Mesodermal cell (in vitro differentiated cells): ENCODE results near the gene NWD2.

Source experiments
- H3K27ac ChIP-seq: 2 replicates; pipeline ENCODE4 v1.7.0; 2013; ENCODE audit warnings: mild to moderate bottlenecking, low read depth, low read length, moderate library complexity; ENCODE audit not compliant: severe bottlenecking
- H3K36me3 ChIP-seq: 2 replicates; pipeline ENCODE4 v1.7.1; 2013; ENCODE audit warnings: mild to moderate bottlenecking, low read length, moderate library complexity; ENCODE audit not compliant: control insufficient read depth, insufficient read depth
- H3K4me1 ChIP-seq: one replicate; pipeline ENCODE4 v1.7.1; 2013; ENCODE audit warnings: mild to moderate bottlenecking, low read length; ENCODE audit not compliant: insufficient read depth, control insufficient read depth, poor library complexity, severe bottlenecking
- H3K4me3 ChIP-seq: 2 replicates; pipeline ENCODE4 v1.7.0; 2013; ENCODE audit warnings: low read length, control low read depth, mild to moderate bottlenecking; ENCODE audit not compliant: insufficient read depth, poor library complexity, severe bottlenecking; ENCODE audit errors: extremely low read depth
- H3K9me3 ChIP-seq: 2 replicates; pipeline ENCODE4 v1.7.1; 2013; ENCODE audit warnings: mild to moderate bottlenecking, low read length, moderate library complexity; ENCODE audit not compliant: control insufficient read depth
- WGBS, 2 experiments: methylation state at CpG; one replicate each; pipeline ENCODE4 v1.1.5; 2013; ENCODE audit warnings: missing lambda C conversion rate in 2 of 2; ENCODE audit not compliant: insufficient coverage in 2 of 2; 5-methylcytosine and 5-hydroxymethylcytosine counted together

NWD2 gene

DNA sequence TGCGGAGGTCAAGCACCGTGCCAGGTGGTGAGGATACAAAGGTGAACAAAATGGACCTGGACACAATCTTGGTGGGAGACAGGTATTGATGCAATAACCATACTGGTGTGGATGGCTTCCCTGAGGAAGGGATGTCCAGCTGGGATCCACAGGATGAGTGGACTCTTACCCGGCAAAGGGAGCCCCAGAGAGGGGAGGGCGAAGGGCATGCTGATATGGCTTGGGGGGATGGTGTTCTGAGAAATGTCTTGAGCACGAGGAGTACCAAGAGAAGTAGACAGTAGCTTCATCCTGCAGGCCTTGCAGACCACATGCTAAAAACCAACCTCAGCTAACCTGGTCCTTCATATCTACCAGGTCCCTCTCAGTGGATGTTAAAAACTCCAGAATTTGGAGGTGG, 220.8 kb downstream of the NWD2 start:
- WGBS, 2 experiments = 94 to 100% methylated on average over 3 to 4 of the region's 5 CpGs
- H3K27ac ChIP-seq = no peak overlapping the region
- H3K4me3 ChIP-seq = no peak overlapping the region
- H3K9me3 ChIP-seq = no peaks in the 10 kb centered on the region
- no peaks in the 10 kb centered on the region for H3K36me3 ChIP-seq
- H3K4me1 ChIP-seq = no peaks in the 10 kb centered on the region

DNA sequence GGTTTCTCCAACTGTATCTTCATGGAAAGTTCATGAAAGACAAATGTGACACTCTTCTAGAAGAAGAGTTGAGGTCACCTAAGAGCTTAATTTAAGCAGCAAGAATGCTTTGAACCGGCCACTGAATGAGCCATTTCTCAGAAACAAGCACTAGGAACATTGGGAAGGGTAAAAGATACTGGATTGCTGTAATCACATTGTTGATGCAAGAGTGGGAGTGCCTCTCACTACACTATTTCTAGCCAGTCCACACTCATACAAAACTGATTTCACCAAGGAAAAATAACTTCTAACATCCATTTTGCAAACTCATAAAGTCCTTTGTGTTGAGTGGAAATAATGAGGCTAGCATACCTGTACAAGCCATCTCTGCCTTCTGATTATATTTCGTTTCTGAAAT, 221.3 kb downstream of the NWD2 start:
- no peak overlapping the region for H3K27ac ChIP-seq
- H3K4me1 ChIP-seq = no peaks in the 10 kb centered on the region
- H3K36me3 ChIP-seq = no peaks in the 10 kb centered on the region
- H3K4me3 ChIP-seq = no peak overlapping the region
- H3K9me3 ChIP-seq = no peaks in the 10 kb centered on the region
- 50% methylated on average over 1 of the region's 2 CpGs; no CpG with 5 or more reads in 1 of the 2 experiments for WGBS, 2 experiments

- Histone ChIP-seq H3K4me1 (peaks cover 9% of the 10 kb centered on the region), H3K9me3 (no peaks in the 10 kb centered on the region), H3K27ac (no peak overlapping the region), H3K4me3 (no peak overlapping the region), H3K36me3 (no peaks in the 10 kb centered on the region)
- no CpG with 5 or more reads among the region's 3 CpGs for WGBS, 2 experiments
Measured at GRCh38 chr4:37467223-37467622, 222.7 kb downstream of the NWD2 start.

DNA sequence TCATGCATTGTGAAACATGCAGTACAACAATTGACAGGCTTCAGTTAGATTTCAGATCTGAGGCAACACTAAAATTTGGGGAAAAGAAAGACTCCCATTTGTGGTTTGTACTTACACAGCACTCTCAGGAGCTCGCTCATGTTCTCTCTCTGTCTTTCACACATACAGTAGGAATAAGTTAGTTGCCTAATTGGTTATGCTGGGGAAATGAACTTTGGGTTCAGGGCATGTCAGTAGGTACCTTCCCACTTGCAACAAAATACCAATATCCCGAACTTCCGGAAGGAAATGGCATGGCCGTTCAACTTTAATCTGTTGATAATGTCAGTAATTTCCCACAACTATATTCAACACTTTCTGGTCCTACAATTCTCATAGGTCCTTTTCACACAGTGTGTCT, 223.3 kb downstream of the NWD2 start:
- H3K27ac ChIP-seq = no peak overlapping the region
- no peaks in the 10 kb centered on the region for H3K9me3 ChIP-seq
- H3K4me3 ChIP-seq = no peak overlapping the region
- whole genome bisulfite sequencing, 2 experiments = 88 to 96% methylated on average over 3 of the region's 4 CpGs
- peaks cover 13% of the 10 kb centered on the region for H3K4me1 ChIP-seq
- no peaks in the 10 kb centered on the region for H3K36me3 ChIP-seq

- WGBS, 2 experiments = no CpG with 5 or more reads among the region's 2 CpGs
- Histone ChIP-seq H3K4me3 (no peak overlapping the region), H3K9me3 (no peaks in the 10 kb centered on the region)
Measured at GRCh38 chr4:37469286-37469685, 224.7 kb downstream of the NWD2 start.

GRCh38 chr4:37470245-37470644, 225.7 kb downstream of the NWD2 start:
- no peak overlapping the region for H3K4me3 ChIP-seq
- 67 to 78% methylated on average over 1 of the region's 1 CpG for WGBS, 2 experiments
- H3K36me3 ChIP-seq = no peaks in the 10 kb centered on the region
- no peak overlapping the region for H3K27ac ChIP-seq
- no peaks in the 10 kb centered on the region for H3K9me3 ChIP-seq
- H3K4me1 ChIP-seq = peaks cover 13% of the 10 kb centered on the region

More at GRCh38 chr4:37469286-37469685, 224.7 kb downstream of the NWD2 start:
- Histone ChIP-seq H3K4me1 (peaks cover 13% of the 10 kb centered on the region), H3K36me3 (no peaks in the 10 kb centered on the region), H3K27ac (no peak overlapping the region)

DNA sequence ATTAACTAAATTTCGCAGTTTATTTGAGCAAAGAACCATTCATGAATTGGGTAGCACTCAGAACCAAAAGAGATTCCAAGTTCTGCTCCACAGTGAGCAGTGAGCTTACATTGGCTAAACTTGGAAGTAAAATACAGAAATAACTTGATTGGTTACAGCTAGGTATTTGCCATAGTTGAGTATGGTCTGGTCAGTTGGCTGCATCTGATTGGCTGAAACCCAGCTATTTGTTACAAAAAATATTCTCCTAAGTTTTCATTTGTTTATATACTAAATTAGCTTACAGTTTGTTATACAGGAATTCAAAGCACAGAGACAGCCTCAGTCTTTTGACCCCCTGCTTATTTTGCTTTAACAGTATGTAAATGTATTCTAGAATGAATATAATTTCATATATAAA, 226.6 kb downstream of the NWD2 start:
- no peaks in the 10 kb centered on the region for H3K9me3 ChIP-seq
- WGBS, 2 experiments = 100% methylated on average over 1 of the region's 1 CpG; no CpG with 5 or more reads in 1 of the 2 experiments
- H3K4me3 ChIP-seq = no peak overlapping the region
- no peaks in the 10 kb centered on the region for H3K36me3 ChIP-seq
- H3K27ac ChIP-seq = no peak overlapping the region
- peaks cover 13% of the 10 kb centered on the region for H3K4me1 ChIP-seq

GRCh38 chr4:37471971-37472370, 227.4 kb downstream of the NWD2 start:
- Histone ChIP-seq H3K4me3 (no peak overlapping the region), H3K27ac (no peak overlapping the region), H3K9me3 (no peaks in the 10 kb centered on the region), H3K4me1 (peaks cover 13% of the 10 kb centered on the region), H3K36me3 (no peaks in the 10 kb centered on the region)
- 72 to 83% methylated on average over 1 to 5 of the region's 5 CpGs for WGBS, 2 experiments

DNA sequence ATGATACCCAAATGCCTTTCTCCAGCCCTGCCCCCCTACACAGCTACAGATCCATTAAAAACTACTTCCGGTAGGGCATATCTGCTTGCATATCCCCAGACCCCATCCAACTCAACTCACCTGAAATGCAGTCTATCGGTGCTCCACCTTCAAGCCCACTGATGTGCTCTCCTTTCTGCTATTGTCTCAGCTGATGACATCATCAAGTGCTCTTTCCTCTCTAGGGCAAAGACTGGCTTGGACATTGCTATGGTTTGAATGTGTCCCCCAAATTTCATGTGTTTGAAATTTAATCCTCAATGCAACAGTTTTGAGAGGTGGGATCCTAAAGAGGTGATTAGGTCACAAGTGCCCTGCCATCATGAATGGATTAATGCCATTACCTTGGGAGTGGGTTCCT, 229.3 kb downstream of the NWD2 start:
- H3K9me3 ChIP-seq = no peaks in the 10 kb centered on the region
- H3K36me3 ChIP-seq = no peaks in the 10 kb centered on the region
- peaks cover 13% of the 10 kb centered on the region for H3K4me1 ChIP-seq
- no peak overlapping the region for H3K27ac ChIP-seq
- no peak overlapping the region for H3K4me3 ChIP-seq
- WGBS, 2 experiments = 96 to 100% methylated on average over 2 of the region's 2 CpGs

DNA sequence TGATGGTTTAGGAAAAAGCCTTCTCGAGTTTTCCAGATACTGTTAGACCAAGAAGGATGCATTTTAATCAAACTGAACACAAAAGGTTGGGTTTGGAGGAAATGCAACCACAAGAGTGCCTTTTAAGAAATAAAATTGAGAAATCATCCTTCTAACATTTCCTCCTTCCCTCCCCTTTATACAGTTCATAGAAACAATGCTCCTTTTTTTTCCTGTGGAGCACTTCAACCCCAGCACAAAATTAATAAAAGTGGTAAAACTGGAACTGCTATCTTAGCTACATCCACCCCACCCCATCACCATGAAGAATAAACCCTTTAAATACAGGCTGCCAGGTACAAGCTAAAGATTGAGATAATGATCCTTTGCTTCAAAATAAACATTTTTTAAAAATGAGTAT, 230.5 kb downstream of the NWD2 start:
- Histone ChIP-seq H3K4me1 (peaks cover 13% of the 10 kb centered on the region), H3K36me3 (no peaks in the 10 kb centered on the region), H3K9me3 (no peaks in the 10 kb centered on the region), H3K27ac (no peak overlapping the region), H3K4me3 (no peak overlapping the region)
- no CpG with 5 or more reads among the region's 1 CpG for WGBS, 2 experiments

- peaks cover 13% of the 10 kb centered on the region for H3K4me1 ChIP-seq
- no CpG with 5 or more reads among the region's 1 CpG for WGBS, 2 experiments
- H3K9me3 ChIP-seq = no peaks in the 10 kb centered on the region
- H3K27ac ChIP-seq = no peak overlapping the region
- no peak overlapping the region for H3K4me3 ChIP-seq
- no peaks in the 10 kb centered on the region for H3K36me3 ChIP-seq
Measured at GRCh38 chr4:37475776-37476175, 231.2 kb downstream of the NWD2 start.

GRCh38 chr4:37476256-37476655, 231.7 kb downstream of the NWD2 start:
- Histone ChIP-seq H3K4me1 (peaks cover 15% of the 10 kb centered on the region), H3K27ac (no peak overlapping the region), H3K4me3 (no peak overlapping the region), H3K36me3 (no peaks in the 10 kb centered on the region), H3K9me3 (no peaks in the 10 kb centered on the region)
